Frontal cortex (tissue), 4 donors: Measurements from ENCODE around the gene ARL16. TPM values are rescaled to one million over a fixed set of nuclear protein-coding genes. Genes with fewer than 3 reads are reported as not detected.

Experiments used
- DNase-seq, 2 donors: peaks; one replicate each; pipeline ENCODE4 v3.0.0; 2012; ENCODE audit warnings: low spot score in 2 of 2
- FAIRE-seq: peaks from 2 replicates; lab custom pipeline; 2012; peaks lifted over from hg19 to GRCh38; lab: Jason Lieb, UNC
- total RNA-seq: library from RNA; depleted of rRNA; stranded (reverse); fragments of >200 nt; gene quantifications from one replicate; pipeline ENCODE4 v1.2.3, GENCODE V29; 2014
- donor health status: control.
- donor health status: control.
- donor health status: control.

Gene ARL16
- total RNA-seq, 1 donor from 2014 or later = 40.4 TPM

GRCh38 chr17:81700353-81701287 lies 17.0 kb upstream of the ARL16 start:
- FAIRE-seq (no peak), DNase-seq (no peak)

GRCh38 chr17:81697261-81698044 lies 13.9 kb upstream of the ARL16 start:
- FAIRE-seq (no peak), DNase-seq (no peak)

GRCh38 chr17:81696218-81696941 lies 12.8 kb upstream of the ARL16 start:
- no peak for DNase-seq
- FAIRE-seq = no peak

GRCh38 chr17:81695801-81696200 lies 12.2 kb upstream of the ARL16 start:
- FAIRE-seq = no peak
- no peak for DNase-seq

DNA sequence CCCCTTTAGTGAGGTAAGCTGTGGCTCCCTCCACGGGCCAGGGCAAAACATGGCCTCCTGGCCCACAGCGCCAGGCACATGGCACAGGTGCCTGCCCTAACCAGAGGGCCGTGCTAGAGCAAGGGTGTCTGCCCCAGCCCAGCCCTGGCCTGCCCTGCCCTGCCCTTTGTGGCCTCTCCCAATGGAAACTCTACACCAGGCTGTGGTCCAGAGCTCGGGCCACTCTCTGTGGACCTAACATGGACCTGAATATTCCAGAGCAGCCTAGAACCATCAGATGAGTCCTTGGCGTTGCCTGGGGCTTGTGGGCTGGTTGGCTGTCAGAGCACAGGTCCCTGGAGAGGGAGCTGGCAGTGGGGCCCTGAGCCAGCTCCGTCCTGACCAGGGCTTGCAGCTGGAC lies 11.6 kb upstream of the ARL16 start:
- DNase-seq = no peak
- FAIRE-seq = no peak

DNA sequence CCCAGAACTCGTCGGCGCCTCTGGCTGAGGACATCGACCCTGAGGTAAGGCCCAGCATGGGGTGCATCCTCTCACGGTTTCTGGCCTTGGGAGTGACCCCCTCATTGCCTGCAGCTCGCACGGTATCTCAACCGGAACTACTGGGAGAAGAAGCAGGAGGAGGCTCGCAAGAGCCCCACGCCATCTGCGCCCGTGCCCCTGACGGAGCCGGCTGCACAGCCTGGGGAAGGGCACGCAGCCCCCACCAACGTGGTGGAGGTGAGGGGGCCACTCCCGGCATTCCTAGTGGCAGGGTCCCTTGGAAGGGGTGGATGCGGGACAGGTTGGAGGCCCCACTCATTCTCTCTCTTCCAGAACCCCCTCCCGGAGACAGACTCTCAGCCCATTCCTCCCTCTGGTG lies 11.2 kb upstream of the ARL16 start:
- DNase-seq (no peak), FAIRE-seq (no peak)

GRCh38 chr17:81693509-81694210 lies 10.1 kb upstream of the ARL16 start:
- DNase-seq = no peak
- no peak for FAIRE-seq

DNA sequence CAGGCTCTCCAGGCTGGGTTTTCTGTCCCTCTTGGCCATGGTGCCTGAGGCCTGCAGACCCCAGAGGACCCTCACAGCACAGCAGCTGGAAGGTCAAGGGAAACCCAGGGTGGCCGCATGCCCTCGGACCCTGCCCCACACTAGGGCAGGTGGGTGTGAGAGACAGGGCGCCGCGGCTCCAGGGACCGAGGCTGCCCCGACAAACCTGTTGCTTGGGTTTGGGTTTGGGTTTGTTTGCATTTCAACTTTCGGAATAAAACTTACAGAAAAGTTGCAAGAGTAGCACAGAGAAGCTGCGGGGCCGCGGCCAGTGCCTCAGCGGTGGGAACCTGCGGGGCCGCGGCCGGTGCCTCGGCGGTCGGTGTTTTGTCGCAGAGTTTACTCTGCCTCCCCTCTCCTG lies 8.0 kb upstream of the ARL16 start:
- DNase-seq (no peak), FAIRE-seq (no peak)

- FAIRE-seq (no peak), DNase-seq (no peak)
Measured at GRCh38 chr17:81691196-81691595, 7.6 kb upstream of the ARL16 start.

- FAIRE-seq (no peak), DNase-seq (no peak)
Measured at GRCh38 chr17:81690549-81690948, 7.0 kb upstream of the ARL16 start.

GRCh38 chr17:81690066-81690465 lies 6.5 kb upstream of the ARL16 start:
- no peak for DNase-seq
- FAIRE-seq = no peak

GRCh38 chr17:81688616-81689015 lies 5.0 kb upstream of the ARL16 start:
- FAIRE-seq (no peak), DNase-seq (peak in 1 of 2 donors; percentile 28)

GRCh38 chr17:81687770-81688541 lies 4.4 kb upstream of the ARL16 start:
- FAIRE-seq = no peak
- peak in 1 of 2 donors; percentile 21 for DNase-seq

GRCh38 chr17:81686614-81687013 lies 3.0 kb upstream of the ARL16 start:
- FAIRE-seq (no peak), DNase-seq (no peak)

GRCh38 chr17:81685108-81685507 lies 1.5 kb upstream of the ARL16 start:
- no peak for FAIRE-seq
- peak in 1 of 2 donors; percentile 17 for DNase-seq

DNA sequence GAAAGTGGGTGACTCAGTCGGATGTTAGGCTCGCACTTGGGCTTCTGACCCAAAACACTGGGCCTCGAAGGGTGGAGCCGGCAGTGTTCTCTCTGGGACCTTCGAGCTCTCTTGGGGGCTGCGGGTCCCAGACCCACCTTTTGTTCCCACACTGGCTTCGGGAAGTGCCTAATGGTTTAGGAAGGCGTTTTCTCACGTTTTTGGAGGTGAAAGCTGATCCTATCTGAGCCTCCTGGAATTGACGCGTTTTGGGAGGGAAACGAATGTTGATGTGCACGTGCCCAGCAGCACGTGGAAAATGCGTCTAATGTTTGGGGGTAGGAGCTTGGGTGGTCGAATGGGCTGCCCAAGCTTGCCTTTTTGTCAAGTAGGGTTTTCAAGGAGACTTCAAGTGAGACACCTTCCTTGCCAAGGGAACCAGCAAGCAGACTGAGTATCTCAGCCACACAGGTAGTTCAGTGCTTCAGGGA lies 880 bp upstream of the ARL16 start:
- FAIRE-seq = no peak
- DNase-seq = peak; percentile 33 to 65

DNA sequence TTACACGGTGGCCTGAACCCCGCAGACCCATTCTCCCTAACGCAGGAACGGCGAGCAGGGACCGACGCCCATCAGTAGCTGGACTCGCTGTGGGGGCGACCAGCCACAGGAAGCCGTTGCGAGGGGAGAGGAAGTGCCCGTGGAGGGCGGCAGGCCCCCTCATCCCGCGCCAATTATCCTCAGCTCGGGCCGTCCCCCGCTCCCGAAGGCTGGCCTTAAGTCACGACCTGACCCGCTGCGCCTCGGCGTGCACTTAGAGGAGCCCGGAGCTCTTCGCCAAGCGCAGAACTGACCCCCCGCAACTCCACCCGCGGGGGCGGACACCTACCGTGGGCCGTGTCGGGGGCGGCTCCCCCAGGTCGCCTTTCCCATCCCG lies 401 bp downstream of the ARL16 start:
- DNase-seq (no peak), FAIRE-seq (no peak)

- DNase-seq (no peak), FAIRE-seq (no peak)
Measured at GRCh38 chr17:81682565-81683207, 911 bp downstream of the ARL16 start.
